ENCODE data around the gene PHEX. TPM values are rescaled to one million over a fixed set of nuclear protein-coding genes. Genes with fewer than 3 reads are reported as not detected.

Gene PHEX
- 0.14 and 0.46 TPM in 2 replicates for total RNA-seq

DNA sequence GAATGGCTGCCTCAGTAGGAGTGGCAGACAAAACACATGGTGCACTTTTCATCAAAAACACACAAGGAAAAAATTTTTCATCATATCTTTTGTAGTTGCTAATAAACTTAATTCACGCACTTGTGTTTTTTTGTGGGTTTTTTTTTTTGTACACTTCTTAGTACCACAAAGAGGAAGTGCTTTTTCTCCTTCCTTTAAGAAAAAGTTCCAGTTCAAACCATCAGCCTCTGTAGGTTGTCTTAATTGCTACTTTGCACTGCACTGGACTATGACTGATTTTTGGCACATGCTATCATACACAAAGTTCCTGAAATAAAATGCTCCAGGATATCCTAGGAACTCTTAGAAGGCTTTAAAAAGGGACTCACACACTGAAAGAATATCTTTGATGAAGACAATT is at the start of gene PHEX:
Gene PHEX, plus strand, starts transcription at position 242 of the 400 bp plus-strand sequence. CDS start 681 bp downstream, outside the sequence.

DNA sequence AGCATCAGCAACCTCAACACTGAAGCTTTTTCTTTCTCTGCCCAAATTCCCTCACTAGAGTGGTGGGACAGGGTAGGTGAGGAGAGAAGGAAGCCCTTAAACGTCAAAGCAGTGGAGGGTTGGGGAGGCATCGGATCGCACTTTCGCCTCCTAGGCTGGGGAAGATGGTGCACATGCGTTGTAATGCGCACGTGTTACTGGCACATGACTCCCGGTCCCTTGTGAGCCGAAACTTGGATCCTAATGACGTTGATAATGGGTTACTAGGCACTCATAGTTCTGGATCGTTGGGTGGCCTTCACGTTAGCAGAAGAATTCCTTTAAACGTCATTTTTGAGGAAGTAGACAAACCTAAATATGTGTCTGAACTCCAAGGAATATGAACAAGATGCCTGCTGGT is 240.5 kb downstream of the PHEX start, which contains the start of gene CBLL2:
Gene CBLL2, plus strand, starts transcription at position 301 of the 400 bp plus-strand sequence. Its CDS starts 79 bp downstream, at position 380.

Other genes with a start within 250 kb of the PHEX start
- gene MBTPS2, start 192.7 kb upstream of the PHEX start, total RNA-seq: 6.7 and 7.2 TPM in 2 replicates
- 1.00 and 1.2 TPM in 2 replicates for gene YY2, start 176.3 kb upstream of the PHEX start, total RNA-seq
- gene SMS, start 91.6 kb upstream of the PHEX start, total RNA-seq: 93.0 and 122 TPM in 2 replicates
- gene CBLL2, start 240.6 kb downstream of the PHEX start, total RNA-seq: not detected in 2 replicates